Measurements from ENCODE around the gene MPO. TPM values are rescaled to one million over a fixed set of nuclear protein-coding genes. Genes with fewer than 3 reads are reported as not detected.

Gene MPO
- total RNA-seq, 1 donor from 2014 or later = not detected

DNA sequence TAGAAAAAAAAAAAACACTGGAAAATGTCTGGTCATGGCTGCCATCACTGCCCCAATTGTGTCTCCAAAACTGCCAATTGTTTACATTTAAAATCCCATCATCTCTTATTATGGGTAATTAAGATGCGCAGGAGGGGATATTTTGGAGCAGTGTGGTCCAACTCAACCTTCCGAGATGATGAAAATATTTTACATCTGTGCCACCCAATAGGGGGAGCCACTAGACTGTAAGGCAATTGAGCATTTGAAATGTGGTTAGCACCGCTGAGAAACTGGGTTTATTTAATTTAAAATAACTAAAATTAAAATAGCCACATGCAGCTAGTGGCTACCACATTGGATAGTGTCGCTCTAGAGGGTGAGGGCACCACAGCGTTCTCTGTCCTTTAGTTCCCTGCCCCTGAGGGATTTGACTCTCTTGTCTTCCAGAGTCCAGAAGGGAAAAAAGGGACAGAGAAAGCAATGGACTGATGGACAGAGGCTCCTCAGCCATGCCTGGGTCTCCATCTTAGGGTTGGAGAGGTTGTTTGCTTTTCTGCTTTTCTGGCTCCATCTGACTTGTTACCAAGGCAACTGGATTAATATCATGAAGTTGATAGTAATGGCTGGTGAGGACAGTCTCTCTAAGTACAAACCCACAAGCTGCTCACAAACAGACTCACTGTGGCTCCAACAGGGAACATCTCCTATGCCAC, 3.5 kb downstream of the MPO start:
- ChIA-PET CTCF (no interaction called here), POLR2A (no interaction called here)
- no peak for ATAC-seq (ENCODE audit: low read depth)
- peaks cover 5% of the 10 kb centered on the region for H3K4me1 Mint-ChIP-seq
- no peaks in the 10 kb centered on the region for H3K36me3 Mint-ChIP-seq (ENCODE audit: low read depth)
- no peak for DNase-seq
- H3K9me3 Mint-ChIP-seq = no peaks in the 10 kb centered on the region
- H3K27ac Mint-ChIP-seq = no peak overlapping the region
- peaks cover 16% of the 10 kb centered on the region for H3K27me3 Mint-ChIP-seq
- no peak for TF ChIP-seq CTCF (IDR thresholded peaks at IDR 0.05)
- intact Hi-C loops (cut with micrococcal nuclease) = no loop called here
- no peak overlapping the region for H3K4me3 Mint-ChIP-seq

DNA sequence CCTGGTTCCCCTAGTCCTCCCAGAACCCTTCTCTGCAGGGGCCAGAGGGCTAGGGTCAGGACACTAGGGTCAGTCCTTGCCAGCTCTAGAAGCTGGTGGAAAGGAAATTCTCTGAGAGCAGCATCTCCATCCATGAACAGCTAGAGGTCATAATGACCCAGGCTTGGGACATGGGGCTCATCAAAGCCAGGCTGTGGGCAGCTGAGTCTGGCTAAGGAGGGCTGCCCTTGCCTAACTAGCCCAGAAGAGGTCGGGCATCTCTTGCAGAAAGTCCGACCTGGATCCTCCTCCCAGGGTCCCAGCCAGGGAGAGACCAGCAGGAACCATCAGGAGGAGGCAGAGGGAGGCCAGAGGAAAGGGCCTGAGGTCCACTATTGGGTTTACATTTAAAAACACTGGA, 4.3 kb downstream of the MPO start:
- no peak overlapping the region for H3K4me3 Mint-ChIP-seq
- intact Hi-C loops (cut with micrococcal nuclease) = no loop called here
- no peak overlapping the region for H3K27ac Mint-ChIP-seq
- no peaks in the 10 kb centered on the region for H3K9me3 Mint-ChIP-seq
- ChIA-PET CTCF (no interaction called here), POLR2A (no interaction called here)
- H3K27me3 Mint-ChIP-seq = peaks cover 16% of the 10 kb centered on the region
- H3K4me1 Mint-ChIP-seq = peaks cover 5% of the 10 kb centered on the region
- no peak for ATAC-seq (ENCODE audit: low read depth)
- TF ChIP-seq CTCF (IDR thresholded peaks at IDR 0.05) = no peak
- no peak for DNase-seq
- H3K36me3 Mint-ChIP-seq (ENCODE audit: low read depth) = no peaks in the 10 kb centered on the region

DNA sequence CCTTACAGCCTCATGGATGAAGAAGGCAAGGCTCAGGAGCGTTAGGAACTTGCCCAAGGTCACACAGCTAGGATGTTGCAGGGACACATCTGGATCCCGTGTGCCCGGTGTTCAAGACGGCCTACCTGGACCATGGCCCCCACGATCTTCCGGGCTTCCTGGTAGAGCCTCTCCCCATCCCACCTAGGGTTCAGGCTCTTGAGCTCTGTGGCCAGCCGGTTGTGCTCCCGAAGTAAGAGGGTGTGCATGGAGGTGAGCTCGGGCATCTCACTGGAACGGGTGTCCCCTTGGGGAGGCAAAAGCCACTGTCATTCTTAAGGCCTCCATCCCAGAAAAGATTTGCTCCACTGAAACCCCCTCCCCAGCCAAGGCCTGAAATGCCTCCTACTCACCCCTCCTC, 5.3 kb downstream of the MPO start:
- ChIA-PET POLR2A (no interaction called here), CTCF (no interaction called here)
- no peak for TF ChIP-seq CTCF (IDR thresholded peaks at IDR 0.05)

GRCh38 chr17:58273453-58274104, 7.2 kb downstream of the MPO start:
- ATAC-seq (ENCODE audit: low read depth) (no peak), DNase-seq (no peak)
- peaks cover 9% of the 10 kb centered on the region for H3K27me3 Mint-ChIP-seq
- ChIA-PET POLR2A (no interaction called here), CTCF (no interaction called here)
- H3K4me3 Mint-ChIP-seq = no peak overlapping the region
- intact Hi-C loops (cut with micrococcal nuclease) = no loop called here
- no peaks in the 10 kb centered on the region for H3K36me3 Mint-ChIP-seq (ENCODE audit: low read depth)
- TF ChIP-seq CTCF (IDR thresholded peaks at IDR 0.05) = no peak
- no peaks in the 10 kb centered on the region for H3K4me1 Mint-ChIP-seq
- H3K9me3 Mint-ChIP-seq = no peaks in the 10 kb centered on the region
- no peak overlapping the region for H3K27ac Mint-ChIP-seq

More for the DNA sequence above, 5.3 kb downstream of the MPO start:
- H3K4me3 Mint-ChIP-seq = no peak overlapping the region
- no peaks in the 10 kb centered on the region for H3K9me3 Mint-ChIP-seq
- intact Hi-C loops (cut with micrococcal nuclease) = no loop called here
- no peak overlapping the region for H3K27ac Mint-ChIP-seq
- H3K27me3 Mint-ChIP-seq = peaks cover 16% of the 10 kb centered on the region
- ATAC-seq (ENCODE audit: low read depth) (no peak), DNase-seq (no peak)
- no peaks in the 10 kb centered on the region for H3K36me3 Mint-ChIP-seq (ENCODE audit: low read depth)
- peaks cover 5% of the 10 kb centered on the region for H3K4me1 Mint-ChIP-seq

DNA sequence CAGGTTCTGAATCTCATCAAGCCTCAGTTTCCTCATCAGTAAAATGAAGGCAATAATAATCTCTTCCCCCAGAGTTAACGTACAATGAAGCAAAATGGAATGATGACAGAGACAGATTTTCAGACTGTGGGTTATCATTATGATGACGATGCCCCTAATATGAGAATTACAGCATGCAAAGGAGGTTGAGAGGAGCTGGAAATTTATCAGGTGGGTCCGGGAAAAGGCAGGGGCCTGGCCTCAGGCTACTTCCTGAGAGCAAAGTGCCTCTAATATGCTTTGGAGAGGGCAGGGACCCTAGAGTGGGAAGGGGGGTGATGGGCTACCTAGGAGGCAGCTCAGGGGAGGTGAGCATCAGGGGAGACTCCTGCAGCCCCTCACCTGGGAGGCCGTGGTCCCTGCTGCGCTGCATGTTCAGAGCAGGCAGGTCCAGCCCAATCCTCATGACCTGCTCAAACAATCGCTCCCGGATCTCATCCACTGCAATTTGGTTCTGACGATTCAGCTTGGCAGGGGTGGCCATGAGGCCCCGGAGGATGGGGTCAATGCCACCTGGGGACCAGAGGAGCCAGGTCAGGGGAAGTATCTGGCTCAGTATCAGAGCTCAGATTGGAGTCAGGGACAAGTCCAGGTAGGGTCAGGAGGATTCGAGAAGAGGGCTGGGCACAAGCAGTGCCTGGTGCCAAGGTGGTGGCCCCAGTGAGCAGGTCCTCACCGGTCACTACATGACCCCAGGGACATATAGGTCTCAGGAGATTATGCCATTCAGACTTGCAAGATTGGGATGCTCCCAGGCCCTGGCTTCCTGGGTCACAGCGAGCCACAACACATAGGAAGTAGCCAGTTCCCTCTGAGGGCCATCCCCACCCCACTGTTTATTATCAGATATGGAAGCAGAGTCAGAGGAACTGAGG, 8.1 kb downstream of the MPO start:
- no peak for ATAC-seq (ENCODE audit: low read depth)
- ChIA-PET POLR2A (no interaction called here), CTCF (no interaction called here)
- H3K27me3 Mint-ChIP-seq = peaks cover 3% of the 10 kb centered on the region
- no peak overlapping the region for H3K27ac Mint-ChIP-seq
- TF ChIP-seq CTCF (IDR thresholded peaks at IDR 0.05) = no peak
- intact Hi-C loops (cut with micrococcal nuclease) = no loop called here
- H3K9me3 Mint-ChIP-seq = no peaks in the 10 kb centered on the region
- no peak overlapping the region for H3K4me3 Mint-ChIP-seq
- no peaks in the 10 kb centered on the region for H3K36me3 Mint-ChIP-seq (ENCODE audit: low read depth)
- no peaks in the 10 kb centered on the region for H3K4me1 Mint-ChIP-seq
- no peak for DNase-seq

Data from activated B cell treated with CpG ODN at 0.5 μM for 24 hours (primary cell).